ENCODE measurements around the gene BOD1L1. TPM values are rescaled to one million over a fixed set of nuclear protein-coding genes. Genes with fewer than 3 reads are reported as not detected.

Gene BOD1L1
- total RNA-seq, 1 donor = 38.0 TPM

DNA sequence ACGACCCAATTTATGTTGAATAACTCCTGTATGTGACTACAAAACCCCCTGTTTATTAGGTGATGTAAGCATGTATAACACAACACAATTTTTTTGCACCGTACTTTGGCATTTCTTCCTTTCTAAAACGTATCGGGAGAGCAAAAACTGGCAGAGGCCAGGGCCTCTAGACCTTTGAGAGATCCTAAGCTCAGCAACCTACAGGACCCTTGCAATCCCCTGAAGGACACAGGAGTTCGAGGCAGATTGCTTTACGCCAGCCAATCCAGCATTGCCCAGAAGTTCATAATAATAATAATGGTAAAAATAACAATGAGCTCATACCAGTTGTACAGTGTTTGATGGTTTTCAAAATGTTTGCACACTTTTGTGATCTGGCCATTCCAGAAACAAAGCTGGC is 90.9 kb downstream of the BOD1L1 start:
- no peak for DNase-seq (ENCODE audit: low read depth)
- no peak overlapping the region for H3K4me3 ChIP-seq (ENCODE audit: low read depth, low read length)
- TF ChIP-seq, protein P1, sequence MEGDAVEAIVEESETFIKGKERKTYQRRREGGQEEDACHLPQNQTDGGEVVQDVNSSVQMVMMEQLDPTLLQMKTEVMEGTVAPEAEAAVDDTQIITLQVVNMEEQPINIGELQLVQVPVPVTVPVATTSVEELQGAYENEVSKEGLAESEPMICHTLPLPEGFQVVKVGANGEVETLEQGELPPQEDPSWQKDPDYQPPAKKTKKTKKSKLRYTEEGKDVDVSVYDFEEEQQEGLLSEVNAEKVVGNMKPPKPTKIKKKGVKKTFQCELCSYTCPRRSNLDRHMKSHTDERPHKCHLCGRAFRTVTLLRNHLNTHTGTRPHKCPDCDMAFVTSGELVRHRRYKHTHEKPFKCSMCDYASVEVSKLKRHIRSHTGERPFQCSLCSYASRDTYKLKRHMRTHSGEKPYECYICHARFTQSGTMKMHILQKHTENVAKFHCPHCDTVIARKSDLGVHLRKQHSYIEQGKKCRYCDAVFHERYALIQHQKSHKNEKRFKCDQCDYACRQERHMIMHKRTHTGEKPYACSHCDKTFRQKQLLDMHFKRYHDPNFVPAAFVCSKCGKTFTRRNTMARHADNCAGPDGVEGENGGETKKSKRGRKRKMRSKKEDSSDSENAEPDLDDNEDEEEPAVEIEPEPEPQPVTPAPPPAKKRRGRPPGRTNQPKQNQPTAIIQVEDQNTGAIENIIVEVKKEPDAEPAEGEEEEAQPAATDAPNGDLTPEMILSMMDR (IDR thresholded peaks at IDR 0.05; ENCODE audit: insufficient read depth, low read length) = no peak

DNA sequence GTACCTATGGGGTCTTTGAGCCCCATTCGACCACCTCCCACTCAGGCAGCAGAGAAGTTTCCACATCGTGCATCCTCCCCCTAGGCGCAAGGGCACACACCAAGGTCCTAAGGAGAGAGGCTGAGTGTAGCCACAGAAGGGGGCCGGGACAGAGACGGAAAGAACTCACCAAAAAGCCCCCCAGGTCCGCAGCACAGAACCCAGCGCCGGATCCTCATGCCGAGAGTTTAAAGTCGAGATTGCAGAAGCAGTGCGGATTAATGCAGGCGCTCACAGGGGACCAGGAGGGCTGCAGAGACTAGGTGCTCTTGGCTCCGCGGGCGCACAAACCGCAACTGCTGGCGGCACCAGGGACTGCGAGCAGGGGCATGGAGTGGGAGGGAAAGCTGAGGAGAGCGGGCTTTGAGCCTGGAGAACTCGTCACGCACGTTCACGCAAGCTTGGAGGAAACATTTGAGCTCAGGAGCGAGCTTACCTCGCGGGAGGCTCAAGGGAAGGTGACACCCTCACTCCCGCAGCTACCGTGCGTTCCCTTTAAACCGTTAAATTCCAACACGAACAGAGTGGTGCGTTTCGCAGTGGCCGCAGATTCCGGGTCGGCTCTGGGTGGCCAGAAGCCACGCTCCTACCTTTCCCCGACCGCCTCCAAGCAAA is 91.7 kb downstream of the BOD1L1 start:
- no peak overlapping the region for H3K4me3 ChIP-seq (ENCODE audit: low read depth, low read length)
- TF ChIP-seq, protein P1 (IDR thresholded peaks at IDR 0.05; ENCODE audit: insufficient read depth, low read length) = no peak
- DNase-seq (ENCODE audit: low read depth) = no peak

DNA sequence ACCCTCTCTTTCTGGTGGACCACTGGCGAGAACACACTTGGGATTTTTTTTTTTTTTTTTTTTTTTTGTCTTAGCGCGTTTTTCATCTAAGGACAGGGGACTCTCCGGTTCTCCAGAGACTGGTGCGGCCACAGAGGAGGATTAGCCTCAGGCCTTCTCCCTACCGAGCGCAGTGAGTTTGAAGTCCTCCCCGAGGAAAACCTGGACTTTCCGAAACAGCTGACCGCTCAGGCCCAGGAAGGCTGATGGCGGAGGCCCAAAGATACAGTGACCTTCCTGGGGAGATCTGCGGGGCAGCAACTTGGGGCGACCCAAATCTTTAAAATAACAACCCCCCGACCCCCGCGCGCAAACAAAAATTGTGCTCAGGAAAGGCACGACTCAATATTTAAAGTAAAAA is 92.4 kb downstream of the BOD1L1 start:
- TF ChIP-seq, protein P1 (IDR thresholded peaks at IDR 0.05; ENCODE audit: insufficient read depth, low read length) = no peak
- no peak for DNase-seq (ENCODE audit: low read depth)
- no peak overlapping the region for H3K4me3 ChIP-seq (ENCODE audit: low read depth, low read length)

DNA sequence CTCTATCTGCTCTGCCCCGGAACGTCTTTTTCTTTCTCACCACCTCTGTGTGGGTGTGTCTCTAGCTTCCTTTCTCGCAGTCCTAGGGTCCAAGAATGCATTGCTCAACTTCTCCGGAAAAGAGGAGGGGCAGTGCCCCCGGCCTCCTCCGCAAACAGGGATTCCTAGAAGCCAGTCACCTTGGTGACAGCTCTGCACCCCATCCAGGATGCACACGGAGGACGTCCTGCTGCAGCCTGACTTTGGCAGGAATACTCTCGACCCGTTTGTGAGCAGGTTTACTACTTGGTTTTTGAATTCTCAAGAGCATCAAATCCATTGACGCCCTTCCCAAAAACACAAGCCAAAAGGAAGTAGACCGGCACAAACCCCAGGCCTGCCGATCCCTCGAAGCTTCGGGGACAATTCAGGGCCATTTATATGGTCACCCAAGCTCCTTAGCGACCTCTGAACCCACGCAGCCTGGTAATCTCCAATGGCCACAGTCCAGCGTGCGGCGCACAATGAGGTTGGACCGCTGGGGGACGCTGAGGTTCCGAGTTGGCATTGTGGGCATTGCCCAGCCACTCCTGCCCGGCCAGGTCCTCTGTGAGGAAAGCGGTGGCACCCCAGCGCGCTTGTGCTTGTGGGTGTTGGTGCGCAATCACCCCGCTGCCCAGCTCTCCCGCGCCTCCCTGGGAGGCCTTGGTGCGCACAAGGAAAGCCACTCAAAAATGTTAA is 93.0 kb downstream of the BOD1L1 start:
- H3K4me3 ChIP-seq (ENCODE audit: low read depth, low read length) = no peak overlapping the region
- DNase-seq (ENCODE audit: low read depth) = no peak
- TF ChIP-seq, protein P1 (IDR thresholded peaks at IDR 0.05; ENCODE audit: insufficient read depth, low read length) = no peak

DNA sequence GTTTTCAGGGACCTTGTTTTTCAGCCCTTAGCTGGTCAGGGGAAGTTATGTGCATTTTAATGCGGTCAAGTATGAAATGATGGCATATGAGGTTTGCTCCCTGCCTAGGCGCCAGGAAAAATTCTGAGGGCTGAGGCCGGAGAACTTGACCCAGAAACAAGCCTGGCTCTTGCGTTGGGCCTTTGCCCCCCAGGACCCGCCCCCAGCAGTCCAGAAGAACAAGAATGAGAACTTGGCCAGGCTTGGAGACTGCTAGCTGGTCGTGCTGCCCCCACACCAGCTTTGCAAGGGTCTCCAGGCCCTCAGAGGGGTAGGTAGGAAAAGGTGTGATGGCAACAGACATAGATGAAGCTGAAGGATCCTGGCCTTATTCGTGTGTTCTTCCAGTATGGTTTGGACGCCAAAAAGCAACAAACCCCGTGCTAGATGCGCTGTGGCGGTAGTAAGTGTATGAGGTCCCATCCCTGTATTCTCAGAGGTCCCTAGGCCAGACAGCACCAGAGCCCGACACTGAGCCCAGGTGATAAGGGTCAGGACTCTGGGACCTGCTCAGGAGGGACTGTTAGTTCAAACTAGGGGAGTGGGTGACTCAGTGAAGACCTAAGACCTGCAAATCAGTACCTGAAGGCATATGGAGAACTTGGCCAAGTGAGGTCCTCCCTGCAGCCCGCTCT is 93.7 kb downstream of the BOD1L1 start:
- DNase-seq (ENCODE audit: low read depth) = no peak

DNA sequence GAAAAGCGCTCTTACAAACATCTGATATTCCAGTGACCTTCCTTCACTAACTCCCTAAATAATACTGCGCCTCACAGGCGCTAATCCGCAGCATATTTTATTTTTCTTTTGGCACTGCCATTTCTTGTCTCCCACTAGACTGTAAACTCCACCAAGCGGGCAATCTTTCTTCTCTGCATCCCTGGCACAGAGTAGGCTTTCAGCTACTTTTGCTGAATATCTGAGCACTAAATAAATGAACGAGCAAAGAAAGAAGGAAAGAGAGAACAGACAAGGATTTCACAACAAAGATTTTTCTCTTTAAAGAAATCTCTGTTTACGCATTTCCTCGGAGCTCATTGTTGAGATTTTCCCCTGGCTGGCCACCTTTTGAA is 95.9 kb downstream of the BOD1L1 start:
- TF ChIP-seq, protein P1 (IDR thresholded peaks at IDR 0.05; ENCODE audit: insufficient read depth, low read length) = no peak
- DNase-seq (ENCODE audit: low read depth) = no peak
- no peak overlapping the region for H3K4me3 ChIP-seq (ENCODE audit: low read depth, low read length)

More for the DNA sequence above, 93.7 kb downstream of the BOD1L1 start:
- TF ChIP-seq, protein P1 (IDR thresholded peaks at IDR 0.05; ENCODE audit: insufficient read depth, low read length) = no peak
- no peak overlapping the region for H3K4me3 ChIP-seq (ENCODE audit: low read depth, low read length)
